ENCODE measurements around the gene GCKR. TPM values are rescaled to one million over a fixed set of nuclear protein-coding genes. Genes with fewer than 3 reads are reported as not detected.

Gene GCKR
- total and polyA plus RNA-seq, 2 of the 13 experiments (the other 11 are each of a cell fraction or from before 2014, with no cell fraction given): 15.2 to 48.3 TPM

DNA sequence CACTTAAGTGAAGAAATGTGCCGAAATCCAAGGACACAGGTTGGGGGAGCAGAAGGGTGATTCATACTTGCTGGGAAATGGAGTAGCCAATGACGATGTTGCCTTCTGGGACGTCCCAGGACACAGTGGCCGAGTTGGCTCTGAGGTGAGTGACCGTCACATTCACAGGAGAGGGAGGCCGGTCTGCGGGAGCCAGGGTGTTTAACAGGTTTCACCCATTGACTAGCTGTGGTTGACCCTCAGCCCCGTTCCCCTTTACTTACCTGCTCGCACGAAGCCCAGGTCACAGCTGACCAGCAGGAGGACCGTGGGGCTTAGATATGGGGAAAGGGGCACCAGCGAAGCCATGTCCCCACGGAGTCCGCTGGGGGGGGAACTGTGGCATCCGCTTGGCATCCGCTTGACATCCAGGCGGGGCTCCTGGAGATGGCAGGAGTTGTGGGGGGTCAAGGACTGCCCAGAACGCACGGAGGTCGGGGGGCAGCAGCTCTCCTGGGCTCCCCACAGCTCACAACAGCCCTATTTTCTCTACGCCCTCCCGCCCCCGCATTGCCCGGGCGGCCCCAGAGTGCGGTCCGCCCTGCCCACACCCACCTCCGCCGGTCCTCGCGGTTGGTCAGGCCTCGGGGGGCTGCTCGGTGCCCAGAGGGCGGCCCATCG, 2.2 kb upstream of the GCKR start (continued):
- TF ChIP-seq ZNF687 (CRISPR knock-in tag; IDR thresholded peaks at IDR 0.05): peak; percentile 68
- TF ChIP-seq NR2F6 (IDR thresholded peaks at IDR 0.05): no peak
- no peak for TF ChIP-seq NR2F6 (CRISPR knock-in tag; IDR thresholded peaks at IDR 0.05)
- TF ChIP-seq, protein P1, sequence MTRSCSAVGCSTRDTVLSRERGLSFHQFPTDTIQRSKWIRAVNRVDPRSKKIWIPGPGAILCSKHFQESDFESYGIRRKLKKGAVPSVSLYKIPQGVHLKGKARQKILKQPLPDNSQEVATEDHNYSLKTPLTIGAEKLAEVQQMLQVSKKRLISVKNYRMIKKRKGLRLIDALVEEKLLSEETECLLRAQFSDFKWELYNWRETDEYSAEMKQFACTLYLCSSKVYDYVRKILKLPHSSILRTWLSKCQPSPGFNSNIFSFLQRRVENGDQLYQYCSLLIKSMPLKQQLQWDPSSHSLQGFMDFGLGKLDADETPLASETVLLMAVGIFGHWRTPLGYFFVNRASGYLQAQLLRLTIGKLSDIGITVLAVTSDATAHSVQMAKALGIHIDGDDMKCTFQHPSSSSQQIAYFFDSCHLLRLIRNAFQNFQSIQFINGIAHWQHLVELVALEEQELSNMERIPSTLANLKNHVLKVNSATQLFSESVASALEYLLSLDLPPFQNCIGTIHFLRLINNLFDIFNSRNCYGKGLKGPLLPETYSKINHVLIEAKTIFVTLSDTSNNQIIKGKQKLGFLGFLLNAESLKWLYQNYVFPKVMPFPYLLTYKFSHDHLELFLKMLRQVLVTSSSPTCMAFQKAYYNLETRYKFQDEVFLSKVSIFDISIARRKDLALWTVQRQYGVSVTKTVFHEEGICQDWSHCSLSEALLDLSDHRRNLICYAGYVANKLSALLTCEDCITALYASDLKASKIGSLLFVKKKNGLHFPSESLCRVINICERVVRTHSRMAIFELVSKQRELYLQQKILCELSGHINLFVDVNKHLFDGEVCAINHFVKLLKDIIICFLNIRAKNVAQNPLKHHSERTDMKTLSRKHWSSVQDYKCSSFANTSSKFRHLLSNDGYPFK (CRISPR knock-in tag; IDR thresholded peaks at IDR 0.05; ENCODE audit: borderline replicate concordance): peak; percentile 44; the same call in 1 of the 2 replicates
- TF ChIP-seq, protein P2, sequence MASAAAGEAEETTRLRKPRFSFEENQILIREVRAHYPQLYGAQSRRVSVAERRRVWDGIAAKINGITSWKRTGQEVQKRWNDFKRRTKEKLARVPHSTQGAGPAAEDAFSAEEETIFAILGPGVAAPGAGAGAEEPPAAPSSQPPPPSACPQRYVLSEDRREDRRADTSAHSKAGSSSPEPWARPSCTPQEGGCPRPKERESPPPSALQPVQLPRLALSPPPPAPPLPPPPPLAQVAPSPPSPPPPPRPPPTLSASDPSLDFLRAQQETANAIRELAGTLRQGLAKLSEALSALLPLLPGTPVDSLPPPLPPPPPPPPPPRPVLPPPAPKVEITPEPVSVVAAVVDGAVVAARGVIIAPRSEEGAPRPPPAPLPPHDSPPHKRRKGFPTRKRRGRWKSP (CRISPR knock-in tag; IDR thresholded peaks at IDR 0.05): peak; percentile 34; the same call in 1 of the 2 replicates
- no peak for TF ChIP-seq MAF1 (CRISPR knock-in tag; IDR thresholded peaks at IDR 0.05; ENCODE audit: borderline replicate concordance)
- no peak for TF ChIP-seq KLF13 (CRISPR knock-in tag; IDR thresholded peaks at IDR 0.05)
- peak; percentile 21; the same call in 1 of the 2 replicates for TF ChIP-seq ESRRA (CRISPR knock-in tag; IDR thresholded peaks at IDR 0.05; ENCODE audit: low read depth)
- no peak for TF ChIP-seq SNAI1 (CRISPR knock-in tag; IDR thresholded peaks at IDR 0.05; ENCODE audit: borderline replicate concordance)
- TF ChIP-seq CEBPB (IDR thresholded peaks at IDR 0.05; ENCODE audit: borderline replicate concordance, low read depth, low read length): 0 out of 2 replicates have a peak, but pooled peaks have one; percentile 25
- no peak for TF ChIP-seq ZNF142 (CRISPR knock-in tag; IDR thresholded peaks at IDR 0.05)
- 0 out of 2 replicates have a peak, but pooled peaks have one; percentile 32 for TF ChIP-seq ZNF605 (CRISPR knock-in tag; IDR thresholded peaks at IDR 0.05)

Data from HepG2 (cell line).